HG03442 (cell line): Measurements from ENCODE around the gene KRT23.

Experiments used
- ATAC-seq: cut with Tn5 transposase; IDR thresholded peaks from one replicate; pipeline ENCODE4 v1.9.1; 2021; ENCODE audit warnings: mild to moderate bottlenecking, moderate library complexity; ENCODE audit not compliant: unreplicated experiment

KRT23 gene

DNA sequence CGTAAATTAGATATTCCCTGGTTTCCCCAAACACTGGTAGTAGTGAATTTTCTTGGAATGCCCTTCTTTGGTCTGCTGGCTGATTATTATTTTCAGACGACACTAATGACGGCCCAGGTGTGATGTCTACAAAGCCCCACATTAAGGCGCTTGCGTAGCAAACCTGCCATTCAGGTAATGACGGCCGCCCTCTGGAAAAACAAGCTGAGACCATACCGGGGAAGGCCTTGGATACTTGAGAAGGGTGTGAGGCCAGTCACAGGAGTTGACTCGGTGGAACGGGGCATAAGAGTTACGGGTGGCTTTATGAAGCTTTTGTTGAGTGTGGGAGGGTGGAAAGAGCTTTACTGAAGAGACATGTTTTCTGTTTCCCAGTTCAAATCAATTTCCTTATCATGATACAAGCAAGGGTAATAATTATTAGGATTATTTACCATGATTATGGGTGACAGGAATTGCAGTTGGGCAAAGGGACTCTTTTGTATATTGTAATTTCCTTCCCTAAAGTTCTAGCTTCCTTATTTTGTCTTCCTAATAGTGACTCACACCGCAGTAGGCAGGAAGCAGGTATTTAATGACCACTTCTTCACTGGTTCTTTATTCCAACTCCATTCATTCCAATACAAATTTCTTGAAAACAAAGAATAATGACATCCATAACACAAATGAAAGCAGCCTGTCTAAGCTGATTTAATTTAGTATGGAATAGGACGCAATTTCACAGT, 24.8 kb downstream of the KRT23 start:
- ATAC-seq, result no peak

DNA sequence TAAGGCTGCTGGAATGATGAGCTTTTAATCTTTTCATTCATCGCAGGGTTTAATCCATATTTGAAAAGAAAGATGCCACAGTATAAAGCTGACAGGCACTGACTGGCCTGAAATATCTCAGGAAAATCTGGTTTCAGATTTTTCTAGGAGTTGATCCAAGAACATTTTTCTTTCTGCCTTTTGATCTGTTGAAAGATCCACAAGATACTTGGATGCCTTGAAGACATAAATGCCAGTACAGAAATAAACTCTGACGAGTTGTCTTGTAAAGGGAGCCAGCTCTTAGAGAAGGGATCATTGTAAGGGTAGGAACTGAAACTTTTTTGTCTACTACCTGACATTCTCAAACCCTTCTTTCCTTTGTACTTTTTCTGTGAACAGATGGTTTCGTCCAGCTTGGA, 27.0 kb downstream of the KRT23 start:
- ATAC-seq, result no peak

DNA sequence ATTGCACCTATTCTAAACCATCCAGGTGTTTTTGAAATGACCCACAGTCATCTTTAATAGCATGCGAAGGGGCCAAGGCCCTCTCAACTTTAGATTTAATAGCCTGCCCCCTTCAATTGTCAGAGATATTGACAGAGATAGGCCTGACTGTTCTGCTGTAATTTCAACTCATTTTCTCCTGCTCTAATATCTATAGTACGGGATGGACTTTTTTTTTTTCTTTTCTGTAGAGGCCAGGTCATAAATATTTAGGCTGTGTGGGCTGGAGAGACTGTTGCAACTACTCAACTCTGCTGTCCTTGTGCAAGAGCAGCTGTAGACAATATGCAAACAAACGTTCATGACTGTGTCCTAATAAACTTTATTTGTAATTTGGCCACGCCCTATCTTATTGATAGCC, 27.7 kb downstream of the KRT23 start:
- no peak for ATAC-seq

- no peak for ATAC-seq
These were observed 28.1 kb downstream of the KRT23 start for GRCh38 chr17:40909351-40909750.

DNA sequence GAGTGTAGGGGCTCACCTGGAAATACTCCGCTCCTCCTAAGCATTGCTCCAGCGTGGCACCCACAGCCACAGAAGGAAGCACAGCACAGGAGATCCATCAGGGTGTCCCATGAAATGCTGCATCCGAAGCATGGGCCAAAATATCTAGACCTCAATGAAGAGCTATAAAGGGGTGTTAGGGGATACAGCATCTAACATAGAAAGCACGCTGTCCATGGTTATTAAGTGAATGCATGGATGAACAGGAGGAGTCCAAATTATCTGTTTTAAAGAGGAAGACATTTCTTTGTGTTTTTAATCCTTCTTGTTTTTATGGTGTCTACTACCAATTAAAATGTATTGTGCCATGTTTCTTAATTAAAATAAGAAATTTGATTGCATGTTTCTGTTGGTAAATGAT, 30.8 kb downstream of the KRT23 start:
- no peak for ATAC-seq

DNA sequence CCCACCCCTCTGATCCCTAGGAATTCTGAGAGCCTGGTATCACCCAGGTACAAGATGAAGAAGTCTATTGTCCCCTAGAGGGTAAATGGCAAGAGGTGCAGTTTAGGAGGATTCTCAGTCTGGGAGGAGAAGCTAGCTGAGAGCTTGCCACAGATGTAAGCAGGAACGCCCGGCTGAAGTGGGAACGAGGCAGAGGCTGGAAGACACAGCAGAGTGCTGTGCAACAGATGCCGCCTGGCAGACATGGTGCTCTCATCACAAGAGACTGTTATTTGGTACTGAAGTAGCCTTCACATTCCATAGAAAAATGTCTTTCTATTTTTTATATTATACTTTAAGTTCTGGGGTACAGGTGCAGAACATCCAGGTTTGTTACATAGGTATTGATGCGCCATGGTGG, 32.1 kb downstream of the KRT23 start:
- no peak for ATAC-seq

- no peak for ATAC-seq
These were observed 34.2 kb downstream of the KRT23 start for GRCh38 chr17:40903129-40903847.

GRCh38 chr17:40902498-40902897, 34.9 kb downstream of the KRT23 start:
- no peak for ATAC-seq

DNA sequence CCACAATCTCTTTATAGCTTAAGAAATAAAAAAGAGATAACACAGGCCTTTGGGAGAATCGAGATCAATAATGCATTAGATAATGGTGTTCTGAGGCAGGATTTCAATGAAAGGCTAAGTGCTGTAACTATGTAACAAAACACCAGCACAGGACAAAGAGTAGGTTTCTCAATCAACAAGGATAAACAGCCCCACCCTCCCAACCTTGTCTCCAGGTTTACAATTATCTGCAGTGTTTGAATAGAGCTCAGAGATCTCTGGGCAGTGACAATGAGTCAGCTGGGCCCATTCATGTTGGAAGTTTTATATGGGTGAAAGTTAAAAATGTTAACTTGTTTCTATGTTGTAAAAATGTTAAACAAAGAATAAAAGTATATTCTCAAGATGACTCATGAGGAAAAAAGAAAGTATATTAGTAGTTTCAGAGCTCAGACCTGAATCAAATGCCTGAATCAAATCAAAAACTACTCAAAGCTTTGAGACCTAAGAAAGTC, 35.4 kb downstream of the KRT23 start:
- ATAC-seq, result no peak

- no peak for ATAC-seq
These were observed 36.6 kb downstream of the KRT23 start for GRCh38 chr17:40900809-40901356.

DNA sequence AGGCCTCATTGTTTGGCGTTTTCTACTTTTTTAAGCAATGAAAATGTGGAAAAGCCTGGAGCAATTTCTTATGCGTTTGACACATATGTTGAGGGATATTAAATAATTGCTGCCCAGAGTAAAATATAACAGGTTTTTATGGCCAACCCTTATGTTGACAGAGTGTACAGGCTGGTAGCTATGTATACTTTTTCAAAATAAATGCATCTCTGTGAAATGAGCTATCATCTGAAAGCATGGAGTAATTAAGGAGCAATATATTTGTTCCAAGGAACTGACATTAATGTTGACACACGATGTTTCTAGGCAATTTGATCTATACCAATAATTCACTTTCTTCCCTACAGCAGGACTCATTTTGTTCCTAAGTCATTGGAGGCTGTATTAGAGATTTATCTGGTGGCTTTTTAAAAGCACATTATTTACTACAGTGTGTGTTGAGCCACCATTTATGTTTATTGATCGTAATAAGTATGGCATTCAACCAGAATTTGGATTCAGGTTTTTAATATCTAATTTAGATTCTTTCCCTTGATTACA, 40.5 kb downstream of the KRT23 start:
- ATAC-seq, result no peak

GRCh38 chr17:40895106-40895730, 42.2 kb downstream of the KRT23 start:
- no peak for ATAC-seq

DNA sequence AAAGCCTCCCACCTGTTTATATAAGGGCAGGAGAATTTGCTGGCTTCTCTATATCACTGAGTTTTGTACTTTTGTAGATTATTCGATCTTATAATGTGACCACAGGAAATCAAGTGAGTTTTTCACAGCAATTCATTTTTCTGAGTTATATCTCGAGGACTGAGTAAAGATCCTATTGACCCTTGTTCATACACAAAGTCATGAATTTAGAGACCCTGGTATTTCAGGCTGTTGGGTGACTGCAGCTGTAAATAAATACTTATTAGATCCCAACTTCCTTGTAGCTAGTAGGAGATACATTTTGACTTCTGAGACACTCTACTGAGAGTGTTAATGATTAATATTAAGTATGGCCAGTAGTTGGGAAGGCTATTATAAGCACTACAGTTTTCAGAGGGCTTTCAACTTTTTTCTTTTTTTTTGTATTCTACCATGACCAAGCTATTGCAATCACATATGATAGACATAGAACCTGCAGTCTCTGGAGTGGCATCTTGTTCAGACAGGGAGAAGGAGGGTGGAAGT, 49.2 kb downstream of the KRT23 start:
- no peak for ATAC-seq

GRCh38 chr17:40886090-40886489, 51.4 kb downstream of the KRT23 start:
- no peak for ATAC-seq

DNA sequence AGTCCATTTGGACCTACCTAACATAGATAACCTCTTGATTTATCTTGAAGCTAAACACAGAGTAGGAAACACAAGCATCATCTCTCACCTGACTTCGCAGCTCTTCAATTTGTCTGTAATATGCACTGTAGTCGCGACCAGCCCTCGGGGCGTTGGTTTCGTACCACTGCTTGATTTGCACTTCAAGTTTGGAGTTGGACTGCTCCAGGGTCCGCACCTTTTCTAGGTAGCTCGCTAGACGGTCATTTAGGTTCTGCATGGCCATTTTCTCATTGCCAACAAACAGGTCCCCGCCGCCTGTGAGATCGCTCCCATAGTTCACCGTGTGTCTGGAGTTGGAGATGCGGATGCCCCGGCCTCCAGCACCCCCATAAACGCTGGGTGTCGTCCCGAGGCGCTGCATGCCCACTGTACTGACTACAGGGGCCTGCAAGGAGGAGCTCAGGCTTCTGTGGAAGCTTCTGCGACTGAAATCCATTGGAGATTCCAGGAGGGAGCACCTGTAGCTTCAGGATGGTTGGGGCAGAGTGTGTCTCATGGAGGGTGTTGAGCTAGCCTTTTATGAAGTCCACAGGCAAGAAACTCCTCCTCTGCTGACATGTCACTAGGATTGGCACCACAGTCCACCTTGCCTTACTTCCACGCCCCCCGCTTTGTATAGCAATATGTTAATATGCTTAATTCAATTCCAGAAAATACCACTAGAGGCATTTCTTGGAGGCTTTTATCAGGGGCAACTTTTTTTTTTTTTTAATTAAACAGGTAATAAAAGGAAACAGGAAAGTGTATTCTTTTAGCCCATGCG, 52.5 kb downstream of the KRT23 start, which contains the start of gene KRT20:
KRT20 (minus strand) TSS at position 535 of the 805 bp plus-strand sequence; CDS start at position 478, 57 bp downstream.
- ATAC-seq, result no peak

- no peak for ATAC-seq
These were observed 53.7 kb downstream of the KRT23 start for GRCh38 chr17:40883626-40884334.

GRCh38 chr17:40883031-40883430, 54.4 kb downstream of the KRT23 start:
- ATAC-seq, result no peak

GRCh38 chr17:40879026-40879425, 58.4 kb downstream of the KRT23 start:
- no peak for ATAC-seq

- ATAC-seq, result no peak
These were observed 59.4 kb downstream of the KRT23 start for GRCh38 chr17:40878044-40878443.

DNA sequence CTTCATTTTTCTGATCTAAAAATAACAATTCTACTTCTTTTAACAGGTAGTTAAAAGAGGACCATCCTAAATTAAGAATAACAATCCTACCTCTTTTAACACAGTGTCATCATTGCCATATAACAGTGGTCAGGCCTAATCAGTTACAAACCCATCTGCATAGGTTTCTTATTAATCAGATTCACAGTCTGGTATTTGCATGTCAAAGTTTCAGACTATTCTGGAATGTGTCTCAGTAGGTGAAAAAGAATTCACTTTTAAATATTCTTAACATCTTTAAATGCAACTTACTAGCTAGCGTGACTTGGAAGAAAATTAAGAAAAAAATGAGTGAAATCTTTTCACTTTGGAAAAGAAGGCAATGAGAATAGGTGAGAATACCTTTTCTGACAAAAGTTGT, 63.6 kb downstream of the KRT23 start:
- ATAC-seq, result no peak
